ENCODE measurements around the gene UBA1. TPM values are rescaled to one million over a fixed set of nuclear protein-coding genes. Genes with fewer than 3 reads are reported as not detected.
A peak's percentile ranks its signal among the peaks of the same experiment; 100 is the strongest.

The UBA1 gene
- total and polyA plus RNA-seq, 2 of the 13 experiments (the other 11 are each of a cell fraction or from before 2014, with no cell fraction given), result 93.3 to 129 TPM

GRCh38 chrX:47193475-47194193 lies at the start of gene UBA1 (continued):
- TF ChIP-seq FOXO4 (CRISPR knock-in tag; conservative IDR thresholded peaks at IDR 0.05), result no peak
- TF ChIP-seq ZNF614 (CRISPR knock-in tag; IDR thresholded peaks at IDR 0.05; ENCODE audit: borderline replicate concordance), result no peak
- TF ChIP-seq ZNF143 (CRISPR knock-in tag; IDR thresholded peaks at IDR 0.05), result no peak
- TF ChIP-seq MLX (CRISPR knock-in tag; IDR thresholded peaks at IDR 0.05), result no peak
- TF ChIP-seq RNF219 (CRISPR knock-in tag; IDR thresholded peaks at IDR 0.05), result no peak
- TF ChIP-seq ZFP37 (CRISPR knock-in tag; IDR thresholded peaks at IDR 0.05; ENCODE audit: borderline replicate concordance), result no peak
- TF ChIP-seq ERF (CRISPR knock-in tag; IDR thresholded peaks at IDR 0.05), result peak; percentile 33; the same call in 1 of the 2 replicates
- no peak for TF ChIP-seq ZGPAT (CRISPR knock-in tag; IDR thresholded peaks at IDR 0.05)
- no peak for TF ChIP-seq ZBTB3 (CRISPR knock-in tag; IDR thresholded peaks at IDR 0.05; ENCODE audit: borderline replicate concordance, low read depth)
- TF ChIP-seq HES4 (CRISPR knock-in tag; IDR thresholded peaks at IDR 0.05; ENCODE audit: borderline replicate concordance), result no peak
- no peak for TF ChIP-seq IKZF1 (IDR thresholded peaks at IDR 0.05)
- TF ChIP-seq SIX4 (CRISPR knock-in tag; IDR thresholded peaks at IDR 0.05), result no peak
- TF ChIP-seq ZBTB34 (CRISPR knock-in tag; IDR thresholded peaks at IDR 0.05), result 0 out of 2 replicates have a peak, but pooled peaks have one; percentile 29
- no peak for TF ChIP-seq FOXM1 (CRISPR knock-in tag; IDR thresholded peaks at IDR 0.05)
- no peak for TF ChIP-seq HOMEZ (CRISPR knock-in tag; IDR thresholded peaks at IDR 0.05; ENCODE audit: low read depth)
- no peak for TF ChIP-seq ETS1 (CRISPR knock-in tag; IDR thresholded peaks at IDR 0.05)
